Measurements from ENCODE around the gene RHEBL1. TPM values are rescaled to one million over a fixed set of nuclear protein-coding genes. Genes with fewer than 3 reads are reported as not detected.

Gene RHEBL1
- total RNA-seq, 6 experiments from 2014 or later: 0.60 to 1.6 (median 0.86) TPM

GRCh38 chr12:49041036-49041880 is 28.5 kb downstream of the RHEBL1 start:
- no peaks in the 10 kb centered on the region for H3K9me3 Mint-ChIP-seq
- TF ChIP-seq CTCF (IDR thresholded peaks at IDR 0.05): no peak
- no peaks in the 10 kb centered on the region for H3K4me1 Mint-ChIP-seq (ENCODE audit: low read depth)
- H3K27ac Mint-ChIP-seq: no peak overlapping the region
- H3K27me3 Mint-ChIP-seq (ENCODE audit: insufficient read depth): peaks cover 4% of the 10 kb centered on the region
- peaks cover 27% of the 10 kb centered on the region for H3K36me3 Mint-ChIP-seq (ENCODE audit: low read depth)
- no peak overlapping the region for H3K4me3 Mint-ChIP-seq
- DNase-seq: no peak

GRCh38 chr12:49040364-49040855 is 29.4 kb downstream of the RHEBL1 start:
- no peak for DNase-seq
- H3K4me3 Mint-ChIP-seq: no peak overlapping the region
- TF ChIP-seq CTCF (IDR thresholded peaks at IDR 0.05): no peak
- H3K9me3 Mint-ChIP-seq: no peaks in the 10 kb centered on the region
- H3K4me1 Mint-ChIP-seq (ENCODE audit: low read depth): no peaks in the 10 kb centered on the region
- H3K27me3 Mint-ChIP-seq (ENCODE audit: insufficient read depth): peaks cover 4% of the 10 kb centered on the region
- no peak overlapping the region for H3K27ac Mint-ChIP-seq
- peaks cover 26% of the 10 kb centered on the region; the same call in 1 of the 2 replicates for H3K36me3 Mint-ChIP-seq (ENCODE audit: low read depth)

GRCh38 chr12:49039421-49040363 is 30.1 kb downstream of the RHEBL1 start:
- Mint-ChIP-seq H3K36me3 (ENCODE audit: low read depth) (peaks cover 26% of the 10 kb centered on the region; the same call in 1 of the 2 replicates), H3K4me3 (no peak overlapping the region), H3K27me3 (ENCODE audit: insufficient read depth) (peaks cover 4% of the 10 kb centered on the region), H3K4me1 (ENCODE audit: low read depth) (no peaks in the 10 kb centered on the region), H3K9me3 (no peaks in the 10 kb centered on the region), H3K27ac (no peak overlapping the region)
- DNase-seq: no peak
- TF ChIP-seq CTCF (IDR thresholded peaks at IDR 0.05): no peak

GRCh38 chr12:49038291-49038955 is 31.4 kb downstream of the RHEBL1 start:
- H3K9me3 Mint-ChIP-seq: no peaks in the 10 kb centered on the region
- peaks cover 4% of the 10 kb centered on the region for H3K27me3 Mint-ChIP-seq (ENCODE audit: insufficient read depth)
- H3K4me3 Mint-ChIP-seq: no peak overlapping the region
- no peak for DNase-seq
- peaks cover 25% of the 10 kb centered on the region; the same call in 1 of the 2 replicates for H3K36me3 Mint-ChIP-seq (ENCODE audit: low read depth)
- no peak overlapping the region for H3K27ac Mint-ChIP-seq
- H3K4me1 Mint-ChIP-seq (ENCODE audit: low read depth): no peaks in the 10 kb centered on the region
- no peak for TF ChIP-seq CTCF (IDR thresholded peaks at IDR 0.05)

GRCh38 chr12:49037947-49038237 is 31.9 kb downstream of the RHEBL1 start:
- no peak for TF ChIP-seq CTCF (IDR thresholded peaks at IDR 0.05)
- H3K27ac Mint-ChIP-seq: no peak overlapping the region
- no peak for DNase-seq
- no peaks in the 10 kb centered on the region for H3K9me3 Mint-ChIP-seq
- no peaks in the 10 kb centered on the region for H3K4me1 Mint-ChIP-seq (ENCODE audit: low read depth)
- peaks cover 4% of the 10 kb centered on the region for H3K27me3 Mint-ChIP-seq (ENCODE audit: insufficient read depth)
- no peak overlapping the region for H3K4me3 Mint-ChIP-seq
- peaks cover 20% of the 10 kb centered on the region; the same call in 1 of the 2 replicates for H3K36me3 Mint-ChIP-seq (ENCODE audit: low read depth)

Measured in HFFc6 (cell line).